ENCODE measurements around the gene HSF5.
A peak's percentile ranks its signal among the peaks of the same experiment; 100 is the strongest.
"Not testable (repeated sequence)": the region's sequence is repeated elsewhere in the genome, so short reads cannot be mapped to it uniquely, and the experiment has no call there.

The HSF5 gene

GRCh38 chr17:58516644-58517377, 28.6 kb upstream of the HSF5 start:
- DNase-seq (ENCODE audit: low read depth) = no peak

DNA sequence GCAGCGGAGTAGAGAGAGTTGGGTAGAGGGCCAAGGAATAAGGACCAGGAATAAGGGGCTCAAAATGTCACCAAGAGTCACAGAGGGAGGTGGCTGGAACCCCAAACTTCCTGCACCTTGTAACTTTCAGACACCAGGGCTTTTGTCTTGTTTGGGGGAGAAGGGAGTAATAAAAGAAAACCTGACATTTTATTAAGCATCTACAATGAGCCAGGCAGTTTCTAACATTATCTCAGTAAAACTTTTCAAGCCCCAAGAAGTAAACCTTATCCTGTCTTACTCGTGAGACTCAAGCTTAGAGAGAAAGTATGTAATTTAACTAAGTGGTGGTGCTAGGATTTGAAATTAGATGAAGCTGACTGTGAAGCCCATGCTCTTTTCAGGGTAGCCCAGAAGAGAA, 27.1 kb upstream of the HSF5 start:
- DNase-seq (ENCODE audit: low read depth) = no peak

- no peak for DNase-seq (ENCODE audit: low read depth)
Observed at GRCh38 chr17:58514770-58515157, 26.6 kb upstream of the HSF5 start.

DNA sequence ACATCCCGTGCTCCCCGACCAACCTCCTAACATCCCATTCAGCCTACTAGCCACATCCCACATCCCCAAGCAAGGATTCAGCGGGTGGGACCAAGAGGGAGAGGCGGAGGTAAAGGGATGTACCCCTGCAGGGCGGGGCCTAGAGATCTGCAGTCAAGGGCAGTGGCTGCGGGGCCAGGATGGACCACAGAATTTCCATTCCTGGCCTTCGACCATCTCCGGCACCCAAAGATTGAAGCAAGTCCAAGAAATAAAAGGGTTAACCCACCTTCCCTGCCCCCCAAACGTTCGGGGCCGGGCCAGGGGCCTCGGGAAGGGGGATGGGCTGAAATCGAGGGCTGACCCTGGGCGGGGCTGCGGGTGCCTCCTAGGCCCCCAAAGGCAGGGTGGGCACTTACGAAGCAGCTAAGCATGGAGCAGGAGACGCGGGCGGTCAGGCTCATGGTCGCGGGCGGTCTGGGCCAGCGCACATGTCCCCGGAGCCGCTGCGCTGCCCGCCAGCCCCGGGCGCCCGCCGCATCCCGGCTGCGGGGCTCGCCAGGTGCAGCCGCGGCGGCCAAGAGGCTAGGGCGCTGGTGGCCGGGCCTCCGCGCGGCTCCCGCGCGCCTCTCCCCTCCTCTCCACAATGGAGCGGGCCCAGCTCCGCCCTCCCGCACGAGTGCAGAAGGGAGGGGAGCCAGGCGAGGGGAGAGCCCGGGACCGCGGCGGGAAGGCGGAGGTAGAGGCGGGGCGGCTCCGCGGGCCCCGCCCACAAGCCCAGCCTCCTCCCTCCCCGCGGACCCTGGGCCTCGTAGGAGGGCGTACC, 26.0 kb upstream of the HSF5 start, which contains the start of gene MTMR4:
Gene MTMR4, minus strand, starts transcription at position 674 of the 805 bp plus-strand sequence. Its CDS starts 231 bp downstream, at position 443.
- peak; percentile 49 for DNase-seq (ENCODE audit: low read depth)

DNA sequence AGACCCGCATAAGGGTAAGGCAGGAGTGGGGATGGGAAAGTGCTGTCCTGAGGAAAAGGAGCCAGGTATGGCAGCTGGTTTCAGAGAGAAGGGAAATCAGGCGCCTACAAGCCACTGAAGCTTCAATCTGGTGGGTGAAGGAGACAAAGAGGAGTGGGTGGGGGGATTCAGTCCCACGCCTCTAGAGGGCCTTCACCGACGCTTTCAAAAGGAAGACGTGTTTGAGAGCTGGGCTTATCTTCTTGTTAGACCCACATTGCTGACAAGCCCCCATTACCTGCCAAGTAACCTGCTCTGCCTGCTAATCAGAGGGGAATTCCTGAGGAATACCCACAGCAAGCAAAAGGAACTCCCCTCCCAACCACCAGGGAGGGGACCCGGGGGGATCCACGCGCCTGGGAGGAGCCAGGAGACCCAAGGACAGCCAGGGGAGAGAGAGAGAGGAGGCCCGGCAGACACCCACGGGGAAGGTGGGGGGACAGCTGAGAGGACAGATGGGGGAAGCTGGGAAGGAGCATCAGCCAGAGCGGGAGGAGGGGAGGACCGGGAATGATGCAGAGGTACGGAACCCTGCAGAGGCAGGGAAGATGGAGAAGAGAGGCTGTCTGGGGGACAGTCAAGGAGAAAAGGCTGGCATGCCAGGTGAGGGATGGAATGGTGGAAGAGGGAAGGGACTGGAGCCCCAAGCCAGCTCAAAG, 25.2 kb upstream of the HSF5 start:
- DNase-seq (ENCODE audit: low read depth) = no peak

DNA sequence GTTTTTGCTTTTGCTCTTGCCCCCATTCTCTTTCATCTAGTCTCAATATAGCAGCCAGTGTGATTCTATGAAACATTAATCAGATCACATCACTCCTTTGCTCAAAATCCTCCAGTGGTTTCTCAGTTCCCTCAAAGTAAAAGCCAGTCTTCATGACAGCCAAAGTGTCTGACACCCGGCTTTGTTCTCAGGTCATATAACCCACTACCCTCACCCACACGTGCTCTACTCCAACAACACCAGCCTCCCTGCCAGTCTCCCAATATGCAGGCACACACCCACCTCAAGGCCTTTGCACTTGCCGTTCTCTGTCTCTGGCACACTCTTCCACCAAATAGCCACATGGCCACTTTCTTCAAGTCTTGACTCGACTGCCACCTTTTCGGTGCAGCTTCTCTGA, 21.9 kb upstream of the HSF5 start:
- no peak for DNase-seq (ENCODE audit: low read depth)

DNA sequence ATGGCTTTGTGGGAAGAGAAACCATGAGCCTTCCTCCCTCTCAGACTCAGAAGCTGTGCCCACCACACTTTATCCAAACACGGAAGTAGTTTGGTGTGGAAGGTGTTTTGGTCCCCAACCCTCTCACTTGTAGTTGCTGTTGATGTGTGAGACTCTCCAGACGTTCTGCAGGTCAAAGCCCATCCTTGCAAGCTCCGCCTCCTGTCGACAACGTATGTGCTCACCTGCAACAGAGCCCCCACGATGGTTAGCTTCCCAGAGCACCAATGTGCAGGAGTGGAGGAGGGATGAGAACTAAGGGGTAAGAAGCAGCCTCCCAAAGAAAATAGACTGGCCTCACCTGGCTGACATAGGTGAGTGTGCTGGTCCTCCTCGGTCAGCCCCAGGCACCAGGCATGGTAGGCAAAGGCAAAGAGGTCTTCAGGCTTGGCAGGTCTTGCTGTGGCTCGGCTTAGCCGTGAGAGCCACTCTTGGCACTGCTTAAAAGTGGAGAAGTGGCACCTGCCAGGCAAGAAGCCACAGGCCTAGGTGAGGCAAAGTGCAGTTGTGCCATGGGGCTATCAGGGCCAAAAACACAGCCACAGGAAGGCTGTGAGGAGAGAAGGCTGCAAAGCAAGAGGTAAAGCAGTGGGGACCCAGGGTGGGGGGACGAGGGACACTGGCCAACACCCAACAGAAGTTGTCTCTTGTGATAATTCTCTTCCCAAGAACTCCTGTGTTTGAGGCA, 20.3 kb upstream of the HSF5 start:
- no peak for DNase-seq (ENCODE audit: low read depth)

- DNase-seq (ENCODE audit: low read depth) = no peak
Observed at GRCh38 chr17:58507123-58507634, 19.0 kb upstream of the HSF5 start.

DNA sequence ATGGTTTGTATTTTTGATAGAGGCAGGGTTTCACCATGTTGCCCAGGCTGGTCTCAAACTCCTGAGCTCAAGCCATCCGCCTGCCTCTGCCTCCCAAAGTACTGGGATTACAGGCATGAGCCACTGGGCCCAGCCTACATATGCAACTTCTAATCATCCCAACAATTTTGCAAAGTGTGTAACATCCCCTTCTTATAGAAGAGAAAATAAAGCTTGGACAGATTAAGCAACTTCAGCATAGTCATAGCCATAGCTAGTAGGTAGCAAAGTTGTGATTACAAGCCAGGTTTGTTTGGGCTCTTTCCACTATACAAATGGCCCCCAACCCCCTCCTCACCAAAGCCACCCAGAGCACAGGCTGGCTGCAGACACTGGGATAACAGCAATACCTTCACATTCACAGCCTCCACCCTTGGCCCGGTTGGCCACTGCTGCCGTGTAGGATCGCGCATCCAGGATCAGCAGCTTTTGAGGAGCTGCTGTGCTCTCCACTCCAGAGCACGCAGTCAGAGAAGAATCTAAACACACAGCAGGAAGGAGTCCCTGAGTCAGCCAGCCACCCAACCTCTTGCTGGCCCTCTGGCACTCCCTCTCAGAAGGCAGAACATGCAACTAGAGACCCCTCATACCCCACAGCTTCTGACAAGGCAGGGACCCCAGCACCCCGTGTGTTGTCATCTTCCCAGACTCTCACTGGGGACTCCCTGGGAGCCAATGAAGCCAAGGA, 18.3 kb upstream of the HSF5 start:
- no peak for DNase-seq (ENCODE audit: low read depth)

DNA sequence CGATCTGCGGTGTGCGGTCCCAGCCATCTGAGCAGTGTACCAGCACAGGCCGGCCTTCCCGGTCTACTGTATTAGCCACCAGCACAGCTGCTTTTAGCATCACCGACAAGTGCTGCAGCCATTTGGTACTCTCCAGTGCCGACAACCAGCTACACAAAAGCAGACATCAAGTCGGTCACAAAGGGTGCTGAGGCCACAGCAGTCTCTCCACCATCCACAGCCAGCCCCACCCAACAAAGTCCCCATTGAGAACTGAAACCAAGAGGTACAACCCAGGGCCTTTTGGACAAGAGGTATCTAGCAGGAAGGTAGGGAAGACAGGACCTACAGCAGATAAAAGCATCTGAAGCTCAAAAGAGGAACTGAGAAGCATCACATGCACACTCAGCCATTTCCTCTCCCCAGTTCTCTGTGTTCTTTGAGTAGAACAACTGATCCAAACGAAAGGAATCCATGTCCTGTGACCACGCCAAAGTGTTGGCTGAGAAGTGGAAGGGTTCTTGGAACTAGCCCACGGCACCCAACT, 16.7 kb upstream of the HSF5 start:
- DNase-seq (ENCODE audit: low read depth) = no peak

GRCh38 chr17:58503866-58504265, 15.7 kb upstream of the HSF5 start:
- no peak for DNase-seq (ENCODE audit: low read depth)

- DNase-seq (ENCODE audit: low read depth) = not testable (repeated sequence)
Observed at GRCh38 chr17:58503134-58503533, 14.9 kb upstream of the HSF5 start.

DNA sequence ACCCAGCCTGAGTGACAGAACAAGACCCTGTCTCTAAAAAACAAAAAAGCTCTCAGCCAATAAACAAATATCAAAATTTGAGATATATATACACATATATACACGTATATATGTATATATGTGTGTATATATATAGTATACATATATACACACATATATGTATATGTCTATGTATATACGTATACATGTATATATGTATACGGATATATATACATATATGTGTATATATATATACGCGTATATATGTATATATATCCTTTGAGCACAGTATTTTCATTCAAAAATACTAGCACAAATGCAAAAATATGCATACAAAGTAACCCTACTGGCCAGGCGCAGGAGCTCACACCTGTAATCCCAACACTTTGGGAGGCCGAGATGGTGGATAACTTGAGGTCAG, 13.2 kb upstream of the HSF5 start:
- no peak for DNase-seq (ENCODE audit: low read depth)

DNA sequence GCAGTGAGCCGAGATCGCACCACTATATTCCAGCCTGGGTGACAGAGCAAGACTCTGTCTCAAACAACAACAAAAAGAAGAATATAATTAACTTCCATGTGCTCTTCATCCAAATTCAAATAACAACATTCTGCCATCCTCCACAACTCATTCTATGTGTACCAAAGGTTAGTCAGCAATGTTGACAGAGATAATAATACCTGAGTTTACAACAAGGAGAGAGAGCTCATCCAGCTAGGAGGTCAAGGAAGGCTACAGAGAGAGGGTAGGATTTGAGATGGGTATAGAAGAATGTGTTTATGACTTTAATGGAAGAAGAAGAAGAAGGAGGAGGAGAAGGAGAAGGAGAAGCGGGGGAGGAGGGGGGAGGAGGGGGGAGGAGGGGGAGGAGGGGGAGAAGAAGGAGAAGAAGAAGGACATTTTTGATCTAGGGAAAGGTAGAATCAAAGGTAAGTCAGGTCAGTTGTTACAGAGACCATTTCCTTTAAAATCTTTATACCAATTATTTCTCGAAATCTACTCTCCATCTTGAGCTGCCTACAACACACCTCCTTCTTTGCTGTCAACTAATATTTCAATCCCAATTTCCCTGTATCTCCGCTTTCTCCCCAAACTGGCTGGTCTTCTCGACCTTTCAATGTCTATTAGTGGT, 10.1 kb upstream of the HSF5 start:
- no peak for DNase-seq (ENCODE audit: low read depth)

DNA sequence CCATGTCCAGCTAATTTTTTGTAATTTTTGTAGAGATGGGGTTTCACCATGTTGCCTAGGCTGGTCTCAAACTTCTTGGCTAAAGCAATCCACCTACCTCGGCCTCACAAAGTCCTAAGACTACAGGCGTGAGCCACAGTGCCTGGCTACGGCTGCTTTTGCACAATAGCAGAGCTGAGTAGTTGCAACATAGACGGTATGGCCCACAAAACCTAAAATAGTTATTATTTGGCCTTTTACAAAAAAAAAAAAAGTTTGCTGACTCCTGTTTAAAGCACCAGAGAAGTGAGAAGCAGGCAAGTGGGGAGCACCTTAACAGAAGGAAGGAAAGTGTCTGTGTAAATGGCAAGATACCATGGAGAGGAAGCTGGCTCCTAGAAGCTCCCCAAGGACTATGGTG, 5.3 kb upstream of the HSF5 start:
- no peak for DNase-seq (ENCODE audit: low read depth)

- no peak for DNase-seq (ENCODE audit: low read depth)
Observed at GRCh38 chr17:58492238-58493121, 4.3 kb upstream of the HSF5 start.

GRCh38 chr17:58491510-58492045, 3.4 kb upstream of the HSF5 start:
- DNase-seq (ENCODE audit: low read depth) = no peak

GRCh38 chr17:58488428-58488890, 251 bp upstream of the HSF5 start:
- DNase-seq (ENCODE audit: low read depth) = no peak

- DNase-seq (ENCODE audit: low read depth) = no peak
Observed at GRCh38 chr17:58484600-58484999, 3.6 kb downstream of the HSF5 start.
